GM13977 (cell line): ENCODE data around the gene RNF126.
A peak's percentile ranks its signal among the peaks of the same experiment; 100 is the strongest.
"Not testable (repeated sequence)": the region's sequence is repeated elsewhere in the genome, so short reads cannot be mapped to it uniquely, and the experiment has no call there.

Experiments
- DNase-seq: peaks from one replicate; pipeline ENCODE4 v3.0.0; 2012; ENCODE audit warnings: low spot score
- CTCF ChIP-seq: IDR thresholded peaks from 2 replicates; pipeline ENCODE4 v1.5.1; 2012; ENCODE audit warnings: mild to moderate bottlenecking, control low read depth; ENCODE audit not compliant: insufficient read depth; ENCODE audit errors: extremely low read depth, missing control alignments
- in situ Hi-C: fragments of 300-500 bp; cut with MboI; formaldehyde crosslinking; loops from one replicate; pipeline ENCODE4 v1.12.0; 2022; ENCODE audit warnings: low sequenced_read_pairs, low pct_unique_long_range_greater_than_20kb, mixed read lengths, inconsistent platforms; ENCODE audit not compliant: unreplicated experiment

Gene RNF126

GRCh38 chr19:708154-709143 is 45.4 kb upstream of the RNF126 start, which contains the start of gene PALM:
Gene PALM (plus strand): TSS chr19:708935. CDS start chr19:709147, 212 bp downstream.
- TF ChIP-seq CTCF, result no peak
- in situ Hi-C loops, result no loop called here
- no peak for DNase-seq

DNA sequence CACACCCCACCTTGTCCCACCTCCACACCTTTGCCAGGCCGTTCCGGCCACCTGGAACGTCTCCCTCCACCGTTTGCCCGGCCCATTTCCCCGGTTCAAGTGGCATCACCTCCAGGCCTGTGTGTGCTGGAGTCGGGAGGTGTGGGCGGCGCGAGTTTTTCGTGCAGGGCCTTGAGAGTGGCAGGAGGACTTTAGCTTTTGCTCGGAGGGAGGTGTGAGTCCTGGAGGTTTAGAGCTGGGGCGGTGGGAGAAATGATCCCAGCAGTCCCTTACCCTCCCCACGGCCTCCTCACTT is 41.4 kb upstream of the RNF126 start:
- no peak for DNase-seq
- in situ Hi-C loops, result no loop called here
- TF ChIP-seq CTCF, result no peak

DNA sequence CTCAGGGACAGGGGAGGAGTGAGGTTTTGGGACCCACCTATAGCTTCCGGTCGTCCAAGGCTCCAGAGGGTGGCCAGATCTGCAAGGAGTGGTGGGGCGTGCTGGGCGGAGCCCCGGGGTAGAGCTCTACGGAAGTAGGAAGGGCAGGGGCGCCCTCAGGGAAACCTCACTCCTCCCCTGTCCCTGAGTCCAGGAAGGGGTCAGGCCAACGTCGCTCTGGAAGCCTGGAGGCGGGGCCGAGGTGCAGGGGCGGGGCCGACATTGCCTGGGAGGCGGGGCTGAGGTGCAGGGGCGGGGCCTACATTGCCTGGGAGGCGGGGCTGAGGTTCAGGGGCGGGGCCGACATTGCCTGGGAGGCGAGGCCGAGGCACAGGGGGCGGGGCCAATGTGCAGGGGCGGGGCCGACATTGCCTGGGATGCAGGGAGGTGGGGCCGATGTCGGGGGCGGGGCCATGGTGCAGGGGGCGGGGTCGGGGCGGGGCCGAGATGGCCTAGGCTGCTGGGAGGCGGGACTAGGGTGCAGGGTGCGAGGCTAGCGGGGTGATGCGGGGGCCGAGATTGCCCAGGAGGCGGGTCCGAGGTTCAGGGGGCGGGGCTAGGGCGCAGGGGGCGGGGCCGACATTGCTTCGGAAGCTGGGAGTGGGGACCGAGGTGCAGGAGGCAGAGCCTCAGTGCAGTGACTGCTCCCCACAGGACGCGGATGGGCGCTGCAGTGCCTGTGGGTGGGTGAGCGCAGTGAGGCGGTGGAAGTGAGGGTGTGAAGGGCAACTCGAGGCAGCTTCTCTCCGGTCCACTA is 40.8 kb upstream of the RNF126 start:
- in situ Hi-C loops, result no loop called here
- DNase-seq, result peak; percentile 84
- no peak for TF ChIP-seq CTCF

- TF ChIP-seq CTCF, result no peak
- in situ Hi-C loops, result no loop called here
- no peak for DNase-seq
Measured at GRCh38 chr19:703329-703650, 40.3 kb upstream of the RNF126 start.

GRCh38 chr19:702847-703246 is 39.8 kb upstream of the RNF126 start:
- in situ Hi-C loops, DNase-seq: not testable (repeated sequence)

- in situ Hi-C loops, DNase-seq: not testable (repeated sequence)
Measured at GRCh38 chr19:699885-700284, 36.9 kb upstream of the RNF126 start.

DNA sequence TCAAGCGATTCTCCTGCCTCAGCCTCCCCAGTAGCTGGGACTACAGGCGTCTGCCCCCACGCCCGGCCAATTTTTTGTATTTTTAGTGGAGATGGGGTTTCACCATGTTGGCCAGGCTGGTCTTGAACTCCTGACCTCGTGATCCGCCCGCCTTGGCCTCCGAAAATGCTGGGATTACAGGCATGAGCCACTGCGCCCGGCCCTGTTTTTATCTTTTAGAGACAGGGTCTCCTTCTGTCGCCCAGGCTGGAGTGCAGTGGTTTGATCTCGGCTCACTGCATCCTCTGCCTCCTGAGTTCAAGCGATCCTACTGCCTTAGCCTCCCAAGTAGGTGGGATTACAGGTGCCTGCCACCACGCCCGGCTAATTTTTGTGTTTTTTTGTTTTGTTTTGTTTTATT is 35.5 kb upstream of the RNF126 start:
- DNase-seq, in situ Hi-C loops: not testable (repeated sequence)

DNA sequence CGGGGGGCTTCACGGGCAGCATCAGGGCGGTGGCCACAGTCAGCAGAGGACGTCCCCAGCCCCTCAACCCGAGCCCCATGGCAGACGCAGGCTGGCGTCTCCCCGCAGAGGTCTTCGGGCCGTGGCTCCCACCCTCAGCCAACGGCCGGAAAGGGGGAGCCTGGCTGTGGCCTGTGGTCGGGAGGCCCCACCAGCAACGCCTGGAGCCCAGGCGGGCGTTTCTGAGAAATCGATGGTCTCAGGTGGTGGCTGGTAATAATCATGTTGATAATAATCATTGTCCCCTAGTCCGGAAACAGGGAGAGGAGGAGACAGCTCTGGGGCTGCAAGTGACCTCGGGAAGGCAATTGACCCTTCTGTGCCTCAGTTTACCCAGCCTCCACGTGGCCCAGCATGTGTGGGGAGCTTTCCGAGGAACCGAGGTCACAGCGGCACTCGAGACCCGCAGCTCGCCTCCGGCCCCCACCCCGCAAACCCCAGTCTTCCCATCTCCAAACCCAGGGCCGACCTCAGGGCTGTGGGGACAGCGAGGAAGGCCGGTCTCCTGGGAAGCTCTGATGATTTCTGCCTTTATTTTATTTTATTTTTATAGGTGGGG is 32.4 kb upstream of the RNF126 start, which contains the start of gene PRSS57:
Gene PRSS57 (minus strand): TSS at position 101 of the 598 bp plus-strand sequence. CDS start 22 bp downstream, at position 79.
- TF ChIP-seq CTCF, result no peak
- DNase-seq, result no peak
- in situ Hi-C loops, result no loop called here
